HG03432 (cell line): Measurements from ENCODE around the gene COL6A3.

Source experiments
- ATAC-seq: cut with Tn5 transposase; IDR thresholded peaks from one replicate; pipeline ENCODE4 v1.9.1; 2021; ENCODE audit warnings: mild to moderate bottlenecking, moderate library complexity; ENCODE audit not compliant: unreplicated experiment

Gene COL6A3

DNA sequence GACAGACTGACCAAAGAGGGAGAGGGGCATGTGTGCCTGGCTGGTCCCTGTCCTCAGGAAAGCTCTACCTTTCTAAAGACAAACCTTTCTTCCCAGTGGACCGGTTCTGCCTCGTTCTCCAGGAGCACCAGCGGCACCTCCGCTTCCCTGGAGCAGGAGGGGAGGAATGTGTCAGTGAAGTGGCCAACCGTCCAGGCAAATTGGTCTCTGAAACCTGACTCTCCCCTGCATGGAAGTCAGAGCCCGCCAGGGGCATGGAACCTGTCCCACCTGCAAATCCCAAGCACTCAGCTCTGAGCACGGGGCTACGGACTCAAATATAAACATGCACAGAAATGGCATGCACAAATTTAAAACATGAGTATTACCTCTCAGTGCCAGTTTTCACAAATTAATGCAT is 62.9 kb downstream of the COL6A3 start:
- ATAC-seq: no peak

DNA sequence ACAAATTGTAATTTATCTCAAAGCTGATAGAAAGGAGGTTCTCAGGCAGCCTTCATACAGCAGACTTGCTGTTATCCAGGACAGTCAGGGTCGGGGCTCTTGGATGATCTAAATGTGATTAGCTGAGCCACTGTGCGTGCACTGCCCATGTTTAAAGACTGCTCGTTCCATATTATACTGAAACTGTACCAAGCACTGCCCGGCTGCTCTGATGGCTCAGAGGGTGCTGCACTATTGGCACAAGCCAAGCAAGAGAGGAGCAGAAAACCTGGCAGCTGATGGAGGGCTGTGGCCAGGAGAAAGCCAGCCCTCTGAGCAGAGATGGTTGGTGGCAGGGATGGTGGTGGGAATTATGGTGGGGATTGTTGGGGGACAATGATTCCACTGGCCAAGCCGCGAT is 63.4 kb downstream of the COL6A3 start:
- ATAC-seq: no peak

DNA sequence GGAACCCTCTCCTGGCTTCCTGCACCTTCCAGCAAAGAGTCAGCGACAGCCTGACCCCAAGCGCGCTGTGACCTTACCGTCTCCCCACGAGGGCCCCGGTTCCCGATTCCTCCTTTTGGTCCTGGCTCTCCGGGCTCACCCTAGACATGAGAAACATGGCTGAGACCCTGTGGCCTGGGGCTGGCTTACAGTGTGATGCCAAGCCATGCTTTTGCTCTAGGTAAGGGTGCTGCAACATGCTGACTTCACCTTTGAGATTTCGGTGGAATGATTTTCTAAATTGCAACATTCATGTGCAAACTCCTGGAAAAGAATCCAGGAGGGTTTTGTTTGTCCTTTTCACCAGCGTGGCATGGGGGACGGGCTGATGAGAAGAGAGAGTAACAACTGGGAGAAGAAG is 63.9 kb downstream of the COL6A3 start:
- no peak for ATAC-seq

DNA sequence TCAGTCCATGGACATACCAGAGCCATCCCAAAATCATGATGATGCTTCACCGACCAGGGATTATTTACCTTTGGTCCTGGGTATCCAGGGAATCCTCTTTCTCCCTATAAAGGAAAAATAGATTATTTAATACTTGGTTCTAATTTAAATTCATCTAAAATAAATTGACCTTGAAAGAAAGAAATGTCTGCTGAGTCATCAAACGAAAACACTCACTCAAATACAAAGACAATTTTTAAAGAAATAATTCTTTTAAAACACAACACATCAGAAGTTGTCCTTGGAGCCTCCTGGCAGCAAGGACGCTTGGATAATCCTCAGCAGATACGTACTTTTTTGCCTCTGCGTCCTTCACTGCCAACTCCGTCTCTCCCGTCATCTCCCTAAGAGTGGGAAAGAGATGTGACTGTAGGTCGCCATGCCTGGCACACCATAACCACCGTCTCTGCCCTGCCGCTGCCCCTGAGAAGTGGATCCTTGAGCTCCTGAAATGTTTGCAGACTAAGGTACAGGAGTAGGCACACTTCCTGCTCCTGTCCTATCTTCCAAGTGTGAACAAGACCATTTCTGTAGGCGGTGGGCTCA is 65.6 kb downstream of the COL6A3 start:
- ATAC-seq: no peak

DNA sequence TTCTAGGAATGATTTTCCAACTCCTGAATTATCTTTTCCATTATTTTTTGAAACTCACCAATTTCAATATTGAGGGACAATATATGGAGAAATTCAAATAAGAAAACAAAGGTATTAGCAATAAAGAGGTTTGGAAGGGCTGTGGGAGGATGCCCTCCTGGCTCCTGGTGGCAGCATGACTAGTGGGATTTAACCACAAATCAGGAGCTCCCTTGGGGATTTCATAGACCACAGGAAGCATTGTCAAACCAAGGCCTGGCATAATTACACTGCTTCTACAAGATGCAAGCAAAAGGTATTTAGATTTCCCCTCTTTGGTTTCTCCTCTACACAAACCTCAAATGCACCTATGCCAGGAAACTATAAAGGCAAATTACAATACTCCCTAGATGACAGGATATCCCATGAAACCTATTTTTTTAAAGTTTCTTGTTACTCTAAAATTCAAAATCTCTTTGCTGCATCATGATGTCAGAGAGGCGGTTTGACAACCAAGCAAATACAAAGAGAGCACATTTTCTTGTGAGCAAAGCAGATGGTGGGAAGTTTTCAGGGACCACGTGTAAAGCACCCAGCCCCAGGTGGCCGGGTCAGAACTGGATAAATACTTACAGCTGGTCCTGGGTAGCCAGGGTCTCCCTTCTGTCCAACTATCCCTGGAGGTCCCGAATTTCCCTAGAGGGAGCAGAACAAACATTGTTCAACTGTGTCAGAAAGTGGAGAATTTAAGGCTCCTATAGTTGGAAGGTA is 67.9 kb downstream of the COL6A3 start:
- no peak for ATAC-seq

DNA sequence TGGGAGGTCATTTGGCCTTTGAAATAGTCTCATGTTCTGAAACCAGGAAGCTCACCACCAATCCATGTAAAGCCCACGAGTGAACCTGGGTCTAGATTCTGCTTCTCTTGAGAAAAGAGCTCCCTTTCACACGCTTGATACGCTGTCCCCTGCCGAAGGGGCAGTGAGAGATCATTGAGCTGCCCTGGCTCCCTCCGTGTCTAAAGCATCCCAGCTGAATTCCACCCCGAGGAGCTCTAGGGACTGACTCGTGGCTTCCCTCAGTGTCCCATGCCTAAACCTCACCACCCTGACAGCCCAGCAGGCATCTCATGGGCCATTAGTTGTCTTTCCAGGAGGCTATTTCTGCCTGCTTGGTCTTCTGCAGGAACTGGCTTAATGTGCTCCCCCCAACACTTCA is 68.6 kb downstream of the COL6A3 start:
- no peak for ATAC-seq

DNA sequence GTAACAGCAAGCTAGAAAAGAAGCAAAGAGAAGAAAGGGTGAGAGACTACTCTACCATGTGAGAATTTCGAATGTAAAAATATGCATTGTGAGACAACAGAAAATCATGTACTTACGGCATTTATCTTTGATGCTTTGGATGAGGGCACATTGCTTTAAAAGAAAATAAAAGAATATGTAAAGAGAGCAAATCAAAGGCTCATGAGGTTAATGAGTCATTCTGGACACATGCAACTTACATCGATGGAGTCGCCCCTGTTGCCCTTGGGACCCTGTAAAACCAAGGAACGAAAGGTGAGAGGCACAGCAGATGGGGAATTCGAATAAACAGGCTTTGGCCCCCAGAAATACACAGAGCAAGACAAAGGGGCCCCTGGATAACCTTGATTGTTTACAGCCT is 69.0 kb downstream of the COL6A3 start:
- ATAC-seq: no peak

DNA sequence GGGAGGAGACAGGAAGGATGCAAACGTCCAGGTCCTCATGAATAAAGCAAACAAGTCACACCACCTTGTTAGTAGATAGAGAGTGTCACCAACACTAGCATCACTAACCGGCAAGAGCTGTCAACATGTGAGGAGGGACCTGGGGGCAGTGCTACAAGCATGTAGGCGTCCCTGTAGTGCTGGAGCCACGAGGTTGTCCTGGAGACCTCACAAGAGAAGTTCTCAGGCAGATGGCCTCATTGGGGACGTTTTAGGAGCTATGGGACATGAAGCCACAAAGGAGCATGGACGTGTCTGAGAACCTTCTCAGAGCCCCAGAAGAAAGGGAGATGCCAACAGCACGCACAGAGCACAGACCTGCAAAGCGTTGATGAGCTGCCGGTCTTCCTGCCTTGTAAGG is 70.0 kb downstream of the COL6A3 start:
- ATAC-seq: no peak

DNA sequence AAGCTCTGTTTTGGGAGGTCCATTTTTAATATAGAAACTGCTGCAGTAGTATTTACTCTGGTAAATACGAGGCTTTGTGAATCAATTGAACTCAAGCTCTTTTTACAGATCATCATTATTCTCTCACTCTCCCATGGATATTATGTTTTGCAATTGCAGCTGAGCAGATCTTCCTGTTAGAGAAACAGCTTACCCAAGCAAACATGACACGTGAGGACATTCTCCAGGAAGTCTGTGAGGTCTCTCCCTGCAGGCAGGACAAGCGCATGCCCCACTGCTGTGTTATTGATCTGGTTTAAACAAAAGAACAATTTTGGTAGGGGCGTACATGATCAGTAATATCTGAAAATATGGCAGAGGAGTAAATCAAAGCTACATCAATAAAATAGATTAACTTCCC is 72.1 kb downstream of the COL6A3 start:
- no peak for ATAC-seq

DNA sequence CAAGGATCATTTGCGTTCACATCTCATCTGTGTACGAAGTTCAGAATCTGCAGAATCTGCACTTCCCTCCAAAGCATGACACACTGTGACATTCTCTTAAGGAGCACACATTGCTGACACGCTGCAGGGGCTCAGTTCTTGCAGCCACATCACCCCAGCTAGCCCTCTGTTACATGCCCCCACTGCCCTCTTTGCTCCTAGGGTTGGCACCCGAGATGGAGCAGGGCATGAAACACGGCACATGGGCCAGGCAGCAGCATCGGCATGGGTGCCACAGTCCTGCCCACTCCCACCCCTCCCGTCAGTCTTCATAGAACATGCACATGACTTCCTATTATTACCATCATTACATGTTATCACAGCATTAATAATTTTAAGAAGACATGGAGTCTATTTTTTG is 76.4 kb downstream of the COL6A3 start:
- no peak for ATAC-seq

DNA sequence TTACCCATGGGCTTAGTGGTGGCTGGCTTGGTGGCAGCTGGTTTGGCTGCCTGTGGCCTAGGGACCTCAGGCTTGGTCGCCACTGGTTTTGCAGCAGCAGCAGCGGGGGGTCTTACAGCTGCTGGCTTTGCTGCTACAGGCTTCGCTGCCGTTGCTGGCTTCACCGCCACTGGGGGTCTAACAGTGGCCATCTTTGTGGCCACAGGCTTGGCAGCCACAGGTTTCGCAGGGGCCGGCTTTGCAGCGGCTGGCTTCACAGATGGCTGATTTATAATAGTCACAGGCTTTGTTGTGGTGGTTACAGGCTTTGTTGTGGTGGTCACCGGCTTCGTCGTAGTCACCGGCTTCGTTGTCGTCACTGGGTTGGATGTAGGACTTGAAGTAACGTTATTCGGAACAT is 77.8 kb downstream of the COL6A3 start:
- no peak for ATAC-seq

DNA sequence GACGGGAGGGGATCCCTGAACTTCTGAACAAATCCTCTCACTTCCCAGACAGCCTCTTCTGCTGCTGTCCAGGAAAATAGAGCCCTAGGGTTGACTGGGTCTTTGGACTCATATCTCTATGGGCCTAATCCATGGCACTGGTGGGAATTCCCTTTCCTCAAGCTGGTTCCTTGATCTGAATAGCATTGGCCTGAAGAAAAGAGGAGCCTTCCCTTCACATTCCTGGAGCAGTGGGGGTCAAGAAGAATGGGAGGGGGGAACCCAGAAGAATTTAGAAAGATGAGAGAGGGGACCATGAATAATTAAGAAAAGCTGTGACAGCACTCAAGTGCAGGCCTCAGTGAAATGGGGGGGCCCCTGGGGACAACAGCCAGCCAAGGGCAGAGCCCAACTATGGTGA is 80.2 kb downstream of the COL6A3 start:
- no peak for ATAC-seq

DNA sequence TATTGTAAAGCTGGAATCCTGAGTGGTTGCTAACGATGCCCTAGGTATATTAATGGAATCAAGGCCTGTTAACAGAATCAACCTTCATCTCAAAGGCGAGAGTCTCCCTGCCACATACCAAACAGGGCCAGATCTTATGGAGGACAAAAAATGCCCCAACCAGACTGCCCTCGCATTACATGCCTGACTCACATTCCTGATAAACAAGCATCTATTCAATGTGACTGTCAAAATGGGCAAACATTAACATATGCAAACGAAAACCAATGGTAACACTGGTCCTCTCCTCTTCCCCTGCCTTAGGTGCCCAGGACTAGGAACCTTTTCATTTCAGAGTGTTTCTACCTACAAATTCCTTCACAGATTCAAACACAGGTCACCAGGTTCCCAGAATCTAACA is 83.4 kb downstream of the COL6A3 start:
- no peak for ATAC-seq

DNA sequence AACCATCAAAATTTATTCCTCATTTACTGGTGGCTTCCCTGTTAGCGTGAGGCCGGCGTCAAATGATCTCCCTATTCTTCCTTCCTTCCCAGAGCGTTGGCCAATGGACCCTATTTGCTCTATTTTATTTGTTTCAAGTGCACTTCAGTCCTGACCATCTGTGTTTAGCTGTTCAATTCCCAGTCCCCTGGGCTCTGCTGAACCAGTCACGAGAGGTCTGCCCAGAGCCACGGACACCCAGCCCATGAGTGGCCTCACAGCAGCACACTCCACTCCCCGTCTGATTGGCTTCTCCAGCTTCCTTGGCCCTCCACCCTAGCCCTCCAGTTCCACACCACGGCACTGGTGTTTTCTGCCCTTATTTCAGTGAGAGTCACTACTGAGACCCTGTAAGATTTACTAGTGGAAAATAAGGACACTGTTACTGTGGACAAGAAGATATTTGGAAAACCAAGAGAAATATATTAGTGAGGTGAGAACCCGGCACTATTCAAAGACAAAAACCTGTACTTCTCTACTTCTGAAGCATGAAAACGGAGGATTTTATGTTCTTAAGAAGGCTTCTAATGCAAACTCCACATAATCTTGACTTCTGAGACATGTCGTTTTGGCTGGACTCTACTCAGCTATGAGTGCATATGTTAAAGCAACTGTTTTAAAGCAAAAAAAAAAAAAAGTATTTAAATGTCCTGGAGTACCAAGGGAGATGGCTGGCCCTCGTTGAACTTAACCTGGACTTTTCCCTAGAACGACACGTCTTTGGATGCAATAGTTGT is 86.6 kb downstream of the COL6A3 start:
- no peak for ATAC-seq

DNA sequence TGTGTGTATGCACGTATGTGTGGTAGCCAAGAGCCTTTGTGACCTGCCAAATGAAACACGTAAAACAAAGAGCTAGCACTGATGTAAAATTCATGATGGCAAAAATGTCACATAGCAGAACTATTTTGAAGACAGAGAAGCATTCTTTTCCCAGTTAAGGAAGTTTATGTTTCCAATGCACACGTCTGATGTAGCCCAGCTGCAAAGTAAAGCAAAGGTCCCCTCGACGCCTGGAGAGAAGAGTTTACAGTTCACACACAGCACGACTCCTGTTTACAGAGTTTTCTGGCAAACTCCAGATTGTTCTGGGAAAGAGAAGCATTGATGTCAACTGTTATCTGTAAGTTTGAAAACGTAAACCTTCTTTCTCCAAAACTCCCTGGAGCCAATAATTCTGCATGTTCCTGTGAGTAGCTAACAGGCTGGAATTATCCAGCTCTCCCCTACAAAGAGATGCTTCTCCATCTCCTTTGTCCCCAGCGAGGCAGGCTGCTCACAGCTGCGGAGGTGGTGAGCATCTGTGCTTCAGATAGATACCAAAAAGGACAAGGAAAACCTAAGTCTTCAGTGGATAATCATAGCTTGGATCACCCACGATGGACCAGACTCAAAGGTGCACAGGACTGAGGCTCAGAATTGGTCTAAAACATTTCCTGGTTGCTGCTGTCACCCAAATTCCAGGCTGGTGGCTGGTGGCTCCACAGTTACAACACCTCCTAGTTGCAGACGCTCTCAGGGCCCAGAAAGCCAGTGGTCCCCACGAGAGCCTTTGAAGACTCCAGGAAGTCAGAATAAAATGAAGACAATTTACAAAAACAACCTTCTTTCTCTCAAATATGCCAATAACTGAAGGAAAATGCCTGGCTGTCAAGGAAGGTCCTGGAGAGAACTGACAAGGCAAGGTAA is 87.4 kb downstream of the COL6A3 start:
- ATAC-seq: no peak

DNA sequence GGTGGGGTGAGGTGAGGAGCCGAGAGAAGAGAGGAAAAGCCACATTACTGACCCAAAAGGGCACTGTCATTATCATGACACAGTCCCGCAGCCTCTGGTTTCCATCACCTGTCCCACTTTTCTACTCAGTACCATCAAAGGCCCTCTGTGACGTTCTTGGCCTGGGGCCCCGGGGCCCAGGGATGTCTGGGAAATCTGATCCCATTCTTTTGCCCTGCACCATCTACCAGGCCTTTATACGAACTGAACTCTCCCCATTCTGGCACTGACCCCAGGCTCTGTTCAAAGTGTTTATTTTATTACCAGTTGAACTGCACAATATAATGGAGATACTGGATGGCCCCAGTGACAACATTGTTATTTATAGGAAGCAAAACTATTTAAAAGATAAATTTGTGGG is 89.1 kb downstream of the COL6A3 start:
- no peak for ATAC-seq

DNA sequence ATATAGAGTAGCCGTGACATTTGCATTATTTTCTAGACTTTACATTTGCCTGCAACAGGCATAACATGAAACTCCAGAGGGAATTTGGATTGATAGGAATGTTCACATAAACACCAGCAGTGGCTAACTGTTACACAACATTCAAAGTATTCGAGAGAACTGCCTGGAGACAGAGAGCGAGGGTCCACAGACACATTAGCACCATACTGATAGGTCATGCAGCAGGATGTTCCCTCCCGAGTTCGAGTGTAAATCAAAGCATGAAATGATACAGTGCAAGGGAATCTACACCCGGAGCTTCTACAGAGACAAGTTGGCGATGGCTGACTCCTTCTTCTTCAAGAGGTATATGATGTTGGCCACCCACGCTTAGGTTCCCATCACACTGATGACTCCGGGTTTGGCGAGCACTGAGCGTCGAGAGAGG is 89.5 kb downstream of the COL6A3 start:
- ATAC-seq: no peak

DNA sequence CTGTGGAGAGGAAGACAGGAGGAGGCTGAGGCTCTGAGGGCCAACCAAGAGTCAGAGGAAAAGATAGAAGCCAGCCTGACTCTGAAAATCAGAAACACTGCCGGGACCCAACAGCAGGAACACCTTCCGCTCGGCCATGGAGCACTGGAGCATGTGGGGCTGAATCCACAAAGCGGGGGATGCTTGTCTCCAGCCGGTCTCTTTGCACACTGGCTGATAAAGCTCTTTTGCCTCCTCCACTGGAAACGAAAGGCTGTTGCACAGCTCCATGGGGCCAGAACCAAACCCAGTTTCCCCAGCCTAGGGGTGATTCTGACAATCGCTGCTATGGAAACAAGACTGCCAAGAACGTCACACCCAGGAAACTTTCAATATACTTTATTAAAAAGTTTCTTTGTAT is 90.3 kb downstream of the COL6A3 start:
- ATAC-seq: no peak

DNA sequence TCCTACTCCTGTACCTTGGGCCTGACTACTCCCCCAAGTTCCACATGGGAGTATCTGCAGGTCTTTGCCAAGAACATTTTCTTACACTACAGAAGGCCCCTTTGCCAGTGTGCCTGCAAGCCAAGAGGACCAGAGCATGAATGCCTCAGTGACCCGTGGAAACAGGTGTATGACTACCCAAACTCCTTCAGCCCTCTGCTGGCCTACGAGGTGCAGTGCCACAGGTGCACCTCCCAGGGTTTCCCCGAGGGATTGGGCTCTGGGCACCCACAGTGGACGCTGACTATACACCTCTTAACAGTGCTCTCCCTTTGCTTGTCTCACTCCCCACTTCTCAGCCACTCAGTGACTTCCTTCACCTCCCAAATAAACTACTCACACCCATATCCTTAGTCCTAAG is 91.4 kb downstream of the COL6A3 start:
- ATAC-seq: no peak

DNA sequence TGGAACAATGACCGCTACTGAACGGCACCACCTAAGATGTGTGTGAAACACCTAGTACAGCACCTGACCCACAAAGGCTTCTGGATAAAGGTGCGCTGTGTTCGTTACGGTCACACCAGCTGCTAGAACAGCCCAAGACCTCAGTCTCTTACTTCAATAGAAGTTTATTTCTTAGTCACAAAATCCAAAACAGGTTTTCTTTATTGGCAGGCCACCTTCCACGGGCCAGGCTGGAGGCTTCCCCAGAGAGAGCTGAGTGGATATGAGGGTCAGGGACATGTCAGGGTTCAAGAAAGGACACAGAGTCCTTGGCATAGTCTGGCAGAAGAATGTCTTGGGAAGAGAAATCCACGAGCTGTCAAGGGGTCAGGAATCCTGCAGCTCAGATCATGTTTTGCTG is 92.2 kb downstream of the COL6A3 start:
- no peak for ATAC-seq
